NCI-H526 treated with DMSO at 0.1 percent for 48 hours (cell line): Measurements from ENCODE around the gene FHIT.

Experiments
- DNase-seq: peaks from one replicate; lab custom pipeline; 2025; lab: John Stamatoyannopoulos, UW

FHIT gene

GRCh38 chr3:60102154-60102553 lies 1149.1 kb downstream of the FHIT start:
- no peak for DNase-seq

GRCh38 chr3:60101621-60102020 lies 1149.6 kb downstream of the FHIT start:
- no peak for DNase-seq

GRCh38 chr3:60096403-60096802 lies 1154.8 kb downstream of the FHIT start:
- DNase-seq, result no peak

GRCh38 chr3:60095930-60096329 lies 1155.3 kb downstream of the FHIT start:
- no peak for DNase-seq

- DNase-seq, result no peak
Measured at GRCh38 chr3:60095516-60095915, 1155.7 kb downstream of the FHIT start.

GRCh38 chr3:60094392-60094947 lies 1156.8 kb downstream of the FHIT start:
- DNase-seq, result no peak

GRCh38 chr3:60090548-60090947 lies 1160.7 kb downstream of the FHIT start:
- DNase-seq, result no peak

GRCh38 chr3:60086811-60087210 lies 1164.4 kb downstream of the FHIT start:
- DNase-seq, result no peak

GRCh38 chr3:60085649-60086048 lies 1165.6 kb downstream of the FHIT start:
- DNase-seq, result no peak

GRCh38 chr3:60081381-60082095 lies 1169.7 kb downstream of the FHIT start:
- no peak for DNase-seq

GRCh38 chr3:60080648-60081047 lies 1170.6 kb downstream of the FHIT start:
- DNase-seq, result no peak

- DNase-seq, result no peak
Measured at GRCh38 chr3:60079076-60079475, 1172.2 kb downstream of the FHIT start.

- no peak for DNase-seq
Measured at GRCh38 chr3:60076331-60076730, 1174.9 kb downstream of the FHIT start.

GRCh38 chr3:60073942-60074341 lies 1177.3 kb downstream of the FHIT start:
- no peak for DNase-seq

GRCh38 chr3:60073228-60073627 lies 1178.0 kb downstream of the FHIT start:
- DNase-seq, result no peak

- no peak for DNase-seq
Measured at GRCh38 chr3:60070366-60070765, 1180.9 kb downstream of the FHIT start.

GRCh38 chr3:60065227-60065868 lies 1185.9 kb downstream of the FHIT start:
- no peak for DNase-seq

GRCh38 chr3:60064210-60065178 lies 1186.8 kb downstream of the FHIT start:
- DNase-seq, result no peak

GRCh38 chr3:60056404-60056803 lies 1194.8 kb downstream of the FHIT start:
- no peak for DNase-seq

GRCh38 chr3:60055765-60056164 lies 1195.5 kb downstream of the FHIT start:
- DNase-seq, result no peak

- DNase-seq, result no peak
Measured at GRCh38 chr3:60053526-60054265, 1197.6 kb downstream of the FHIT start.

- no peak for DNase-seq
Measured at GRCh38 chr3:60048447-60048848, 1202.8 kb downstream of the FHIT start.
